ENCODE results near the gene DGKZ. TPM values are rescaled to one million over a fixed set of nuclear protein-coding genes. Genes with fewer than 3 reads are reported as not detected.
A peak's percentile ranks its signal among the peaks of the same experiment; 100 is the strongest.

The DGKZ gene
- total RNA-seq, 1 donor from 2014 or later: 78.8 TPM

DNA sequence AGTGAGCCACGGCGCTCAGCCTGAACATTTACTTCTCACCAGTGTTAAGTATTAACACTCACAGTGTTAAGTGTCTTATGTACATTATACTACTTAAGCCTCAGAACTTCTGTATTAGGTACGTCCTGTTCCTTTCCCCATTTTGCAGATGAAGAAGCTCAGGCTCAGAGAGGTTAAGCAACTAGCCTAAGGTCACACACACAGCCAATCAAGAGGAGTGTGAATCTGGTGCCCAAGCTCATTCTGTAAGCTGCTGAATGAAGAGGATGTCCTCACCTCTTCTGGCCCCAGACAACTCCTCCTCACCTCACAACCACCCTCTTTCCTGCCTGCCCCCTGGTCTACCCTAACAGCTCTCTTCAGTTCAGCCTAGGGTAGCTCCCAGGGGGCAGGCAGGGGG is 39.9 kb upstream of the DGKZ start:
- no peak overlapping the region for H3K4me3 ChIP-seq
- no peaks in the 10 kb centered on the region for H3K4me1 ChIP-seq
- H3K36me3 ChIP-seq: no peaks in the 10 kb centered on the region
- TF ChIP-seq, protein P1, sequence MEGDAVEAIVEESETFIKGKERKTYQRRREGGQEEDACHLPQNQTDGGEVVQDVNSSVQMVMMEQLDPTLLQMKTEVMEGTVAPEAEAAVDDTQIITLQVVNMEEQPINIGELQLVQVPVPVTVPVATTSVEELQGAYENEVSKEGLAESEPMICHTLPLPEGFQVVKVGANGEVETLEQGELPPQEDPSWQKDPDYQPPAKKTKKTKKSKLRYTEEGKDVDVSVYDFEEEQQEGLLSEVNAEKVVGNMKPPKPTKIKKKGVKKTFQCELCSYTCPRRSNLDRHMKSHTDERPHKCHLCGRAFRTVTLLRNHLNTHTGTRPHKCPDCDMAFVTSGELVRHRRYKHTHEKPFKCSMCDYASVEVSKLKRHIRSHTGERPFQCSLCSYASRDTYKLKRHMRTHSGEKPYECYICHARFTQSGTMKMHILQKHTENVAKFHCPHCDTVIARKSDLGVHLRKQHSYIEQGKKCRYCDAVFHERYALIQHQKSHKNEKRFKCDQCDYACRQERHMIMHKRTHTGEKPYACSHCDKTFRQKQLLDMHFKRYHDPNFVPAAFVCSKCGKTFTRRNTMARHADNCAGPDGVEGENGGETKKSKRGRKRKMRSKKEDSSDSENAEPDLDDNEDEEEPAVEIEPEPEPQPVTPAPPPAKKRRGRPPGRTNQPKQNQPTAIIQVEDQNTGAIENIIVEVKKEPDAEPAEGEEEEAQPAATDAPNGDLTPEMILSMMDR (IDR thresholded peaks at IDR 0.05): no peak
- TF ChIP-seq POLR2A (IDR thresholded peaks at IDR 0.05): no peak
- TF ChIP-seq POLR2AphosphoS5 (IDR thresholded peaks at IDR 0.05; ENCODE audit: insufficient read depth in 1 of 2, low read depth in 1 of 2): no peak
- intact Hi-C loops (cut with DNase I): no loop called here
- no peak for DNase-seq (ENCODE audit: extremely low spot score in 2 of 2)
- no peaks in the 10 kb centered on the region for H3K9me3 ChIP-seq
- H3K27me3 ChIP-seq: no peaks in the 10 kb centered on the region
- H3K27ac ChIP-seq: no peak overlapping the region

DNA sequence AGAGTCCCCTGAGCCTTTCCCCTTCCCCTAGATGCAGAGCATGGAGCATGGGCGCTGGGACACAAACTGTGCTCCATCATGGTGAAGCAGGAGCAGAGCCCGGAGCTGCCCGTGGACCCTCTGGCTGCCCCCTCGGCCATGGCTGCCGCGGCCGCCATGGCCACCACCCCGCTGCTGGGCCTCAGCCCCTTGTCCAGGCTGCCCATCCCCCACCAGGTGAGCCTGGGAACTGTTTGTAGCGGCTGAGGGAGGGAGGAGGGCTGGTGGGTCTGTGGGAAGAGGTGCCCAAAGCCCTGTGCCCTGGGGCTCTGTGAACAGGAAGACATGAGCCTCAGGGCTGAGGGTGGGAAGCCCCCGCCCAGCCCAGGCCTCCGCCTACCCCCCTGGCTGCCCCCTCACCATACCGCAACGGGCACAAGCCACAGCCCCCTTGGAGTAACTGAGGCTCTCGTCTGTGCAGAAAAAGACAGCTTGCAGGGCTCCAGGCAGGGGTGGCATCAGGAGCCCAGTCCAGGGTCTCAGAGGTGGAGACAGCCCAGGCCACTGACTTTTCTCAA is 39.4 kb upstream of the DGKZ start:
- no peak for DNase-seq (ENCODE audit: extremely low spot score in 2 of 2)
- Histone ChIP-seq H3K27ac (no peak overlapping the region), H3K36me3 (no peaks in the 10 kb centered on the region), H3K27me3 (no peaks in the 10 kb centered on the region), H3K4me1 (no peaks in the 10 kb centered on the region), H3K9me3 (no peaks in the 10 kb centered on the region), H3K4me3 (no peak overlapping the region)
- TF ChIP-seq, protein P1 (IDR thresholded peaks at IDR 0.05): no peak
- no peak for TF ChIP-seq POLR2A (IDR thresholded peaks at IDR 0.05)
- no peak for TF ChIP-seq POLR2AphosphoS5 (IDR thresholded peaks at IDR 0.05; ENCODE audit: insufficient read depth in 1 of 2, low read depth in 1 of 2)
- intact Hi-C loops (cut with DNase I): loop anchor here (2.0 kb wide), 1 partner anchor 69 kb away; no protein-coding TSS in a partner anchor

DNA sequence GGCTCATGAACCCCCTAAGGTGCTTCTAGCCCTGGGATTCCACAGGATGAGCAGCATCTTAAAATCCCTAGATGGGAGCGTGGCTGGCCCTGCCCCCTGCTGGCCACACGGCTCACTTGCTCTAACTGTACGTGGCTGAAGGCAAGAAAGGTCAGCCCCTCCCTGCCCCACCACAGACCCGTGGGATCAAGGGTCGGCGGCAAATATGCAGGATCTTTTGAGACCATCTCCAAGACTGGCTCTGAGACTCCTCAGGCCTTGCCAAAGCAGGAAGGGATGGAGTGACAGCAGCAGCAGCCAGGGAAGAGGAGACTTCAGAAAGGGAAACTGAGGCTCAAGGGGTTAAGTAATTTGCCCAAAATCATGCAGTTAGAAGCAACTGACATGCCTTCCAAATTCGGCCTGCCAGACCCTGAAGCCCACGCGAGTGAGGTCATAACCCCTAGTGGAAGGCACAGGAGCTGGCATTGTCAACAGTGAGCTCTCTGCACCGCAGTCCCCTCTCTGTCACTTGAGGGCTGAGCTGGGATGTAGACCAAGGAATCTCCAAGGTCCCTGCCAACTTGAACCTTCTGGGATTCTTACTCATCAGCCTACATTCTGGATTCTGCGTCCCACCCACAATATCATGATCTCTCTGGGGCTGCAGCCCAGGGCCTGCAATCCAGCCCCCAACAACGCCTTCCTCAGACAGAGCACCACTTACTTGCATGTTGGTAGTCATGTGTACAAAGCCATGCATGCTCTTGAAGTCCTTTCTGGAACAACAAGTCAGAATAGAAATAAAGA is 38.4 kb upstream of the DGKZ start:
- intact Hi-C loops (cut with DNase I): loop anchor here (2.0 kb wide), 1 partner anchor 70 kb away; no protein-coding TSS in a partner anchor
- TF ChIP-seq POLR2AphosphoS5 (IDR thresholded peaks at IDR 0.05; ENCODE audit: insufficient read depth in 1 of 2, low read depth in 1 of 2): no peak
- TF ChIP-seq, protein P1 (IDR thresholded peaks at IDR 0.05): peak; percentile 85 to 90 (median 86)
- no peaks in the 10 kb centered on the region for H3K27me3 ChIP-seq
- H3K27ac ChIP-seq: no peak overlapping the region
- H3K9me3 ChIP-seq: no peaks in the 10 kb centered on the region
- no peaks in the 10 kb centered on the region for H3K4me1 ChIP-seq
- H3K4me3 ChIP-seq: no peak overlapping the region
- DNase-seq (ENCODE audit: extremely low spot score in 2 of 2): no peak
- H3K36me3 ChIP-seq: peaks cover 0 to 6% of the 10 kb centered on the region in 2 donors

DNA sequence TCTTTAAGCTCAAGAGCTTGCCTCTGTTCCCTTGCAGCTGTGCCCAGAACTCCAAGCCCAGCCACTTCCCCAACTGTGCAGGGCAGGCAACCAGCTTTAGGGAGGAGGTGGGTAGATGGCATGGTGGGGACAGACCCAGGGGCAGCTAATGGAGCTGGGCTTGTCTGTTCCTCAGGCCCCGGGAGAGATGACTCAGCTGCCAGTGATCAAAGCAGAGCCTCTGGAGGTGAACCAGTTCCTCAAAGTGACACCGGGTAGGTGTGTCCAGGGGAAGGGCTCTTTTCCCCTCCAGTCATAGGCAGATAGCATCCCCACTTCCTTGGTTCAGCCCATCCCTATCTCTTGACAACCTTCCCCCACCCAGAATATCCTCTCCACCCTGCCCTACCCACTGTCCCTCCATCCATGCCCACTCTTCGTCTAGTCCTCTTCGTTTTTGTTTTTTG is 37.4 kb upstream of the DGKZ start:
- Histone ChIP-seq H3K27me3 (no peaks in the 10 kb centered on the region), H3K4me1 (no peaks in the 10 kb centered on the region), H3K9me3 (no peaks in the 10 kb centered on the region), H3K4me3 (no peak overlapping the region), H3K27ac (no peak overlapping the region), H3K36me3 (peaks cover 0 to 6% of the 10 kb centered on the region in 2 donors)
- no peak for DNase-seq (ENCODE audit: extremely low spot score in 2 of 2)
- TF ChIP-seq, protein P1 (IDR thresholded peaks at IDR 0.05): no peak
- TF ChIP-seq POLR2AphosphoS5 (IDR thresholded peaks at IDR 0.05; ENCODE audit: insufficient read depth in 1 of 2, low read depth in 1 of 2) (no peak), POLR2A (IDR thresholded peaks at IDR 0.05) (no peak)
- intact Hi-C loops (cut with DNase I): loop anchor here (2.0 kb wide), 1 partner anchor 71 kb away; no protein-coding TSS in a partner anchor

Data from vagina (tissue), 2 donors.